GM10248 (cell line): ENCODE measurements around the gene GALNT9.

Experiments used
- CTCF ChIA-PET: fragments of 300-600 bp; sonication (Branson Sonifier 250); formaldehyde crosslinking; extraction: SDS; loops from one replicate; lab custom pipeline; 2021; ENCODE audit warnings: antibody characterized with exemption; lab: Yijun Ruan, JAX
- POLR2A ChIA-PET: fragments of 350-650 bp; sonication (Branson Sonifier 250); formaldehyde crosslinking; extraction: SDS; loops from one replicate; lab custom pipeline; 2020; ENCODE audit warnings: antibody characterized with exemption; lab: Yijun Ruan, JAX
- DNase-seq: peaks from one replicate; pipeline ENCODE4 v3.0.0; 2012; ENCODE audit errors: extremely low spot score
- TF ChIP-seq, protein P1 (sequence below): IDR thresholded peaks from 2 replicates; pipeline ENCODE4 v1.5.1; 2012; ENCODE audit warnings: mild to moderate bottlenecking, low read depth; ENCODE audit errors: extremely low read depth, missing control alignments, control extremely low read depth

The GALNT9 gene

GRCh38 chr12:132166093-132166492 lies 163.3 kb downstream of the GALNT9 start:
- ChIA-PET CTCF (no interaction called here), POLR2A (no interaction called here)
- TF ChIP-seq, protein P1, sequence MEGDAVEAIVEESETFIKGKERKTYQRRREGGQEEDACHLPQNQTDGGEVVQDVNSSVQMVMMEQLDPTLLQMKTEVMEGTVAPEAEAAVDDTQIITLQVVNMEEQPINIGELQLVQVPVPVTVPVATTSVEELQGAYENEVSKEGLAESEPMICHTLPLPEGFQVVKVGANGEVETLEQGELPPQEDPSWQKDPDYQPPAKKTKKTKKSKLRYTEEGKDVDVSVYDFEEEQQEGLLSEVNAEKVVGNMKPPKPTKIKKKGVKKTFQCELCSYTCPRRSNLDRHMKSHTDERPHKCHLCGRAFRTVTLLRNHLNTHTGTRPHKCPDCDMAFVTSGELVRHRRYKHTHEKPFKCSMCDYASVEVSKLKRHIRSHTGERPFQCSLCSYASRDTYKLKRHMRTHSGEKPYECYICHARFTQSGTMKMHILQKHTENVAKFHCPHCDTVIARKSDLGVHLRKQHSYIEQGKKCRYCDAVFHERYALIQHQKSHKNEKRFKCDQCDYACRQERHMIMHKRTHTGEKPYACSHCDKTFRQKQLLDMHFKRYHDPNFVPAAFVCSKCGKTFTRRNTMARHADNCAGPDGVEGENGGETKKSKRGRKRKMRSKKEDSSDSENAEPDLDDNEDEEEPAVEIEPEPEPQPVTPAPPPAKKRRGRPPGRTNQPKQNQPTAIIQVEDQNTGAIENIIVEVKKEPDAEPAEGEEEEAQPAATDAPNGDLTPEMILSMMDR, result no peak
- DNase-seq, result no peak

- ChIA-PET CTCF (no interaction called here), POLR2A (no interaction called here)
- no peak for DNase-seq
- TF ChIP-seq, protein P1, result no peak
Measured at GRCh38 chr12:132165584-132165983, 163.8 kb downstream of the GALNT9 start.

- TF ChIP-seq, protein P1, result no peak
- DNase-seq, result no peak
- ChIA-PET CTCF (interaction anchor here (1.3 kb wide), 1 partner anchor 11 kb away, joined by 4 read pairs; no protein-coding TSS in a partner anchor), POLR2A (no interaction called here)
Measured at GRCh38 chr12:132164426-132164825, 165.0 kb downstream of the GALNT9 start.

DNA sequence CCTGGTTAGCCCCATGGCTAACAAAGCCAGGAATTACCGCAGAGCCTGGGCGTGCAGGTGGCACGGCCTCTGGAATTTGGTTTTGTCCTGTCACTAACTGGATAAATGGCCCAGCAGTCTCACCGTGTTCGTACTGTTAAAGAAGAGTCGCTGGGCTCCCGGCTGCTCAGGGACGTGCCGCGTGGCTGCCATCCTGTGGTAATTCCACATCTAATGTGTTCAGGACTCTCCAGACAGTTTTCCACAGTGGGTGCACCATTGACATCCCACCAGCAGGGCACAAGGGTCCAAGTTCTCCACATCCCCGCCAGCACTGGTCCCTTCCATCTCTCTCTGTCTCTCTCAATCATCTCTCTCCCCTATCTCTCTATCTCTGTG lies 165.5 kb downstream of the GALNT9 start:
- TF ChIP-seq, protein P1, result no peak
- no peak for DNase-seq
- ChIA-PET POLR2A (interaction anchor here (0.6 kb wide), 1 partner anchor 19 kb away, joined by 4 read pairs; no protein-coding TSS in a partner anchor), CTCF (interaction anchor here (1.3 to 1.7 kb wide), 3 partner anchors 10 to 397 kb away, joined by 4 to 5 read pairs (median 4); no protein-coding TSS in a partner anchor)

GRCh38 chr12:132163041-132163910 lies 166.1 kb downstream of the GALNT9 start:
- DNase-seq, result no peak
- CTCF ChIA-PET, result interaction anchor here (1.3 to 1.7 kb wide), 4 partner anchors 10 to 398 kb away, joined by 4 to 5 read pairs (median 4); no protein-coding TSS in a partner anchor
- TF ChIP-seq, protein P1, result no peak
- POLR2A ChIA-PET, result interaction anchor here (0.6 kb wide), 1 partner anchor 18 kb away, joined by 4 read pairs; no protein-coding TSS in a partner anchor

DNA sequence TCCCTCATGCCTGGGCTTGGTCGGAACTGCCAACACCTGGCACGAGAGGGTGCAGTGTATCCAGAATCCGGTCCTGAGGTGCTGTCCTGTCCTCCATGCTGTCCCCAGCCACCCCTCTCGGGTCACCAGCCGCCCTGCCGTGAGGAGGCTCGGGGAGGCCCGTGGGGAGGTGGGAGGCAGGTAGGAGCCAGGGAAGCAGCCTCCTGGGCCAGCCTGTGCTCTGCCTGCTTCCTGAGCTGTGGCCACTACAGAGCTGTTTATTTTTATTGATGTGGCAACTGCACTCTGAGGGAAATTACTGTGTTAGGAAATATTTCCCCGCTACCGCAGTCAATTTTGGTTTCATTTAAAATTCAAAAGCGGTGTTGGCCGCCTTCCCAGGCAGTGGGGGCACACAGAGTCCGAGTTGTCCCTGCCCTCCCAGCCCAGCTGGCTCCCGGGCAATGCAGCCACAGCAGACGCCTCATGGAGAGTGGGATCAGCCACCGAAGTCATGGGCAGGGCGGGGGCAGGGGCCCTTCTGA lies 166.8 kb downstream of the GALNT9 start:
- ChIA-PET POLR2A (no interaction called here), CTCF (interaction anchor here (1.4 to 1.7 kb wide), 3 partner anchors 9 to 399 kb away, joined by 4 to 5 read pairs (median 4); no protein-coding TSS in a partner anchor)
- DNase-seq, result no peak
- TF ChIP-seq, protein P1, result no peak
